PC-9 (cell line): Measurements from ENCODE around the gene LSM10.

Source experiments
- CTCF ChIP-seq: fragments of 200-600 bp; sonication (generic); conservative IDR thresholded peaks from 2 replicates; pipeline ENCODE4 v1.6.1; 2017; ENCODE audit warnings: mixed run types, antibody characterized with exemption, mild to moderate bottlenecking, moderate library complexity
- EZH2 ChIP-seq: fragments of 200-600 bp; sonication (generic); IDR thresholded peaks from 2 replicates; pipeline ENCODE4 v1.8.0; 2017; ENCODE audit warnings: antibody characterized with exemption, low read depth

DNA sequence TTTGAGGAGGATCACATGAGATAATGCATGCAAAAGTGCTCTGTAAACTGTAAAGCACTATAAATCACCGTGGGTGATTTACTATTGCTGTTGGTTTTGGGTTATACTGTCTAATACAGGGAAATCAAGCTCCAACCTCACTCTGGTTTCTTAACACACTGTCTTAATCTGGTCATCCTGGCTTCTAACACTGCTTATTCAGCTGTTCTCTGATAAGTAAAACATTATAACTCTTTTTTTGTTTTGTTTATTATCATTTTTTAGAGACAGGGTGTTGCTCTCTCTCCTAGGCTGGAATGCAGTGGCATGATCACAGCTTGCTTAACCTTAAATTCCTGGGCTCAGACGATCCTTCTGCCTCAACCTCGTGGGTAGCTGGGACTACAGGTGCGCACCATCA, 21.9 kb upstream of the LSM10 start:
- no peak for TF ChIP-seq CTCF
- no peak for TF ChIP-seq EZH2
